ENCODE results near the gene PTPRT. TPM values are rescaled to one million over a fixed set of nuclear protein-coding genes. Genes with fewer than 3 reads are reported as not detected.

Gene PTPRT
- total RNA-seq, 2 experiments from 2014 or later: not detected

DNA sequence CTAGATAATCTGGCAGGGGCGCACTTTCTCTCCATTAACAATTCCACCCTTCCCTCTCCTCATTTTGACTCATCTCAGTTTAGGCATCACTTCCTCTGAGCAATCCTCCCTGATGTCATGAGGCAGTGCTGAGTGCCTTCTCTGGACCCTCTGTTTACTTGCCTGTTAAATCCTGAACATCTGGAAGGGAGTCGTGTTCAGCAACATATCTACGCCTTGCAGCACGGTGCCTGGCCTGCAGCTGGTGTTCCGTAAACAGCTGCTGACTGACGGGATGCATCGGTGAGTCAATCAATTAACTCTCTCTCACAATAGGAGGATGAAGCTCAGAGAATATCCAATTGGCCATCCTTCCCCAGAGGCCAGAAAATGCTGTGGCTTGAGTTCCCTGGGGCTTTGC, 613.5 kb downstream of the PTPRT start:
- DNase-seq (no peak), ATAC-seq (no peak)
- H3K27ac Mint-ChIP-seq: no peak overlapping the region
- no peaks in the 10 kb centered on the region for H3K27me3 Mint-ChIP-seq
- POLR2A ChIA-PET: no interaction called here
- no peaks in the 10 kb centered on the region for H3K36me3 Mint-ChIP-seq (ENCODE audit: low read depth)
- CTCF ChIA-PET: no interaction called here
- TF ChIP-seq, protein P1, sequence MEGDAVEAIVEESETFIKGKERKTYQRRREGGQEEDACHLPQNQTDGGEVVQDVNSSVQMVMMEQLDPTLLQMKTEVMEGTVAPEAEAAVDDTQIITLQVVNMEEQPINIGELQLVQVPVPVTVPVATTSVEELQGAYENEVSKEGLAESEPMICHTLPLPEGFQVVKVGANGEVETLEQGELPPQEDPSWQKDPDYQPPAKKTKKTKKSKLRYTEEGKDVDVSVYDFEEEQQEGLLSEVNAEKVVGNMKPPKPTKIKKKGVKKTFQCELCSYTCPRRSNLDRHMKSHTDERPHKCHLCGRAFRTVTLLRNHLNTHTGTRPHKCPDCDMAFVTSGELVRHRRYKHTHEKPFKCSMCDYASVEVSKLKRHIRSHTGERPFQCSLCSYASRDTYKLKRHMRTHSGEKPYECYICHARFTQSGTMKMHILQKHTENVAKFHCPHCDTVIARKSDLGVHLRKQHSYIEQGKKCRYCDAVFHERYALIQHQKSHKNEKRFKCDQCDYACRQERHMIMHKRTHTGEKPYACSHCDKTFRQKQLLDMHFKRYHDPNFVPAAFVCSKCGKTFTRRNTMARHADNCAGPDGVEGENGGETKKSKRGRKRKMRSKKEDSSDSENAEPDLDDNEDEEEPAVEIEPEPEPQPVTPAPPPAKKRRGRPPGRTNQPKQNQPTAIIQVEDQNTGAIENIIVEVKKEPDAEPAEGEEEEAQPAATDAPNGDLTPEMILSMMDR (IDR thresholded peaks at IDR 0.05): no peak
- H3K9me3 Mint-ChIP-seq: peaks cover 7% of the 10 kb centered on the region
- no peaks in the 10 kb centered on the region for H3K4me1 Mint-ChIP-seq (ENCODE audit: low read depth)
- H3K4me3 Mint-ChIP-seq: no peak overlapping the region
- intact Hi-C loops (cut with micrococcal nuclease): no loop called here

- intact Hi-C loops (cut with micrococcal nuclease): no loop called here
- Mint-ChIP-seq H3K36me3 (ENCODE audit: low read depth) (no peaks in the 10 kb centered on the region), H3K4me1 (ENCODE audit: low read depth) (no peaks in the 10 kb centered on the region), H3K27me3 (no peaks in the 10 kb centered on the region), H3K4me3 (no peak overlapping the region), H3K9me3 (peaks cover 4% of the 10 kb centered on the region), H3K27ac (no peak overlapping the region)
- TF ChIP-seq, protein P1 (IDR thresholded peaks at IDR 0.05): no peak
- DNase-seq: no peak
- ChIA-PET POLR2A (no interaction called here), CTCF (no interaction called here)
- ATAC-seq: no peak
Measured at GRCh38 chr20:42572320-42573016, 617.2 kb downstream of the PTPRT start.

GRCh38 chr20:42567409-42567808, 622.3 kb downstream of the PTPRT start:
- no peak for DNase-seq
- Mint-ChIP-seq H3K9me3 (peaks cover 3% of the 10 kb centered on the region), H3K4me3 (no peak overlapping the region), H3K27me3 (no peaks in the 10 kb centered on the region), H3K36me3 (ENCODE audit: low read depth) (no peaks in the 10 kb centered on the region), H3K27ac (no peak overlapping the region), H3K4me1 (ENCODE audit: low read depth) (no peaks in the 10 kb centered on the region)
- ChIA-PET POLR2A (no interaction called here), CTCF (no interaction called here)
- TF ChIP-seq, protein P1 (IDR thresholded peaks at IDR 0.05): no peak
- intact Hi-C loops (cut with micrococcal nuclease): no loop called here
- no peak for ATAC-seq

DNA sequence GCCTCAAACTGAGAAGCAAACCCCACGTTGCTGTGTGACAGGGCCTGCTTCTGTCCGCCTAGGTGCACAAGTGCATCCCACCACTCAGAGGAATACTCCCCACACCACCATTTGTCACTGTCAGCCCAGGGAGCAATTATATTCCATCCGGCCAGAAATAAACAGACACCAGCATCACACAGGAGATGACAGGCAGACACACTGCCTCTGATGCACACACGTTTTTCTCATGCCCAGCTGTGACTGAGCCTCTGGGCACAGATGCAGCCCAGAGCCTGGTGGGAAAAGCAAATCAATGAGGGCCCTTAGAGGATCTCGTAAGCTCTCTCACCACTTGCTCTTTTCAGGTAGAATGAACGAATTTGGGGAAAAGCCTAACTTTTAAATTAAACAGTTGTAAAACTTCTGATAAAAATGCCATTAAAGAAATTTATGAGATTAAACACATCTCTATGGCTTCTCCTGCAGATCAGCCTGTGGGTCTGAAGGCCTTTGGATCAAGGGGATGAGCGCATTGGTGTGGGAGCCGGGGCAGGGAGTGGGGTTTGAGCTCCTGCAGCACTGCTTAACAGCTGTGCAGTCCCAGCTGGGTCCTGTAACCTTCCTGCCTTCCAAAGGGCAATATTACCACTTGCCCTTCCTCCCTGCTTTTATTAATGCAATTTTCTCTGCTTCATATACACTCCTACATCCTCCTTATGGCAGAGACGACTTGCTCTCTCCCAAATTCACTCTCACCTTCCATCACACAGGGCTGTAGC, 624.3 kb downstream of the PTPRT start:
- Mint-ChIP-seq H3K4me3 (no peak overlapping the region), H3K4me1 (ENCODE audit: low read depth) (no peaks in the 10 kb centered on the region), H3K9me3 (peaks cover 3% of the 10 kb centered on the region), H3K27ac (no peak overlapping the region), H3K27me3 (no peaks in the 10 kb centered on the region), H3K36me3 (ENCODE audit: low read depth) (no peaks in the 10 kb centered on the region)
- intact Hi-C loops (cut with micrococcal nuclease): no loop called here
- TF ChIP-seq, protein P1 (IDR thresholded peaks at IDR 0.05): no peak
- ChIA-PET CTCF (no interaction called here), POLR2A (no interaction called here)
- ATAC-seq (no peak), DNase-seq (no peak)

GRCh38 chr20:42559665-42560064, 630.0 kb downstream of the PTPRT start:
- intact Hi-C loops (cut with micrococcal nuclease): no loop called here

More at GRCh38 chr20:42559665-42560064, 630.0 kb downstream of the PTPRT start:
- H3K27me3 Mint-ChIP-seq: no peaks in the 10 kb centered on the region
- no peak for DNase-seq
- no peaks in the 10 kb centered on the region for H3K9me3 Mint-ChIP-seq
- CTCF ChIA-PET: no interaction called here
- TF ChIP-seq, protein P1 (IDR thresholded peaks at IDR 0.05): no peak
- H3K27ac Mint-ChIP-seq: no peak overlapping the region
- POLR2A ChIA-PET: no interaction called here
- H3K4me3 Mint-ChIP-seq: no peak overlapping the region
- no peaks in the 10 kb centered on the region for H3K36me3 Mint-ChIP-seq (ENCODE audit: low read depth)
- ATAC-seq: no peak
- H3K4me1 Mint-ChIP-seq (ENCODE audit: low read depth): no peaks in the 10 kb centered on the region

Data from activated CD8-positive, alpha-beta T cell treated with anti-CD3 and anti-CD28 coated beads for 36 hours (primary cell).